Activated CD4-positive, alpha-beta T cell treated with anti-CD3 and anti-CD28 coated beads, Interleukin-2, amount 10 ng/mL, durations not matched to agents 7 days and 5 days (primary cell): Measurements from ENCODE around the gene MAD1L1. TPM values are rescaled to one million over a fixed set of nuclear protein-coding genes. Genes with fewer than 3 reads are reported as not detected.

Source experiments
- CTCF ChIA-PET: fragments of 350-600 bp; sonication (Branson Sonifier 250); formaldehyde crosslinking; loops from one replicate; lab custom pipeline; 2021; ENCODE audit warnings: antibody characterized with exemption; lab: Charles Lee
- POLR2A ChIA-PET: fragments of 350-600 bp; sonication (Branson Sonifier 250); formaldehyde crosslinking; loops from one replicate; lab custom pipeline; 2021; ENCODE audit warnings: antibody characterized with exemption; lab: Charles Lee
- DNase-seq: peaks from one replicate; pipeline ENCODE4 v3.0.0-alpha.2; 2020
- H3K27ac Mint-ChIP-seq: one replicate; pipeline ENCODE4 v1.8.0; 2021; ENCODE audit warnings: mild to moderate bottlenecking, moderate library complexity, mixed read lengths
- H3K27me3 Mint-ChIP-seq: one replicate; pipeline ENCODE4 v1.8.0; 2021; ENCODE audit warnings: mixed read lengths
- H3K36me3 Mint-ChIP-seq: one replicate; pipeline ENCODE4 v1.8.0; 2021; ENCODE audit warnings: low read depth, mixed read lengths
- H3K4me1 Mint-ChIP-seq: one replicate; pipeline ENCODE4 v1.8.0; 2021; ENCODE audit warnings: mixed read lengths
- H3K4me3 Mint-ChIP-seq: one replicate; pipeline ENCODE4 v1.8.0; 2021; ENCODE audit warnings: mild to moderate bottlenecking, moderate library complexity, mixed read lengths
- H3K9me3 Mint-ChIP-seq: one replicate; pipeline ENCODE4 v1.8.0; 2021; ENCODE audit warnings: mixed read lengths
- total RNA-seq, 2 experiments: library from RNA; stranded (reverse); gene quantifications; one replicate each; pipeline ENCODE4 v1.2.3, GENCODE V29; 2021

MAD1L1 gene
- total RNA-seq, 2 experiments from 2014 or later: 125 to 127 TPM

DNA sequence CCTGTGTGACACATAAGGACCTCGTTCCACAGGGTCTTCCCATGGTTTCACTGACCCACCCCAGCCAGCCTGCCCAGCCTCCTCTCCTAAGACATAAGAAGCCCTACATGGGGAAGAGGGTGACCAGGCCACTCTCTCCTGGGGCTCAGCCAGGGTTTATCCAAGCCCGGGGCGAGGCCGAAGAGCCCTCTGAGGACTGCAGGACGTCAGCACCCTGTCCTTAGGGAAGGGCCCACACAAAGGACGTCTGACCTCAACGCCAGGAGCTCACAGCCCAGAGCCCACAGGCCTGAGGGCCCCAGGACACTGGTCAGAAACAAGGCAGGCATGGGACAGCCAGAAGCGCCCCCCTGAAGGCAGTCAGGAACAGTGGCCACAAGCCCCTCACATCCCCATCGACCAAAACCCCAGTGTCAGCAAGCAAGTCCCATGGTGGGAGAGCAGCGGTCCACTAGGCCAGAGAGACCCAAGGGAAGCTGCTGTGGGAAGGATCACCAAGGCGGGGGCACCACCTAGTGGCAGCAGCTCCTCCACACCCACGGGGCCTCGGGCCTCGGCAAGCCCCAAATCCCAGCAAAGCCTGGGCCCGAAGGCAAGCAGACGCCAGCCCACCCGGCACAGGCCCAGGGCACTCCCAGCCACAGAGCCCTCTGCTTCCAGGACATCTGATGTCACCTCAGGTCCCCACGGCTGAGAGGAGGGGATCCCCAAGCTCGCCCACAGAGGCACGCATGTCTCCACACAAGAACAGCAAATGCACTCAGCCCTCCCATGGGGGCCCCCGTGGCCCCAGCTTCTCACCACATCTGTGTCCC lies 23.4 kb downstream of the MAD1L1 start:
- Mint-ChIP-seq H3K9me3 (no peaks in the 10 kb centered on the region), H3K4me3 (no peak overlapping the region), H3K27ac (no peak overlapping the region), H3K36me3 (peaks cover 28% of the 10 kb centered on the region), H3K4me1 (peaks cover 4% of the 10 kb centered on the region), H3K27me3 (no peaks in the 10 kb centered on the region)
- ChIA-PET POLR2A (no interaction called here), CTCF (interaction anchor here (0.9 to 1.1 kb wide), 2 partner anchors 23 kb away, joined by 3 read pairs; partner anchors contain the start of gene MAD1L1)
- peak; percentile 48 for DNase-seq

GRCh38 chr7:2208712-2209111 lies 24.0 kb downstream of the MAD1L1 start:
- no peak overlapping the region for H3K4me3 Mint-ChIP-seq
- CTCF ChIA-PET: no interaction called here
- H3K4me1 Mint-ChIP-seq: no peaks in the 10 kb centered on the region
- H3K9me3 Mint-ChIP-seq: no peaks in the 10 kb centered on the region
- POLR2A ChIA-PET: no interaction called here
- peaks cover 24% of the 10 kb centered on the region for H3K36me3 Mint-ChIP-seq
- H3K27ac Mint-ChIP-seq: peak overlapping the region; percentile 34
- H3K27me3 Mint-ChIP-seq: no peaks in the 10 kb centered on the region
- DNase-seq: no peak

GRCh38 chr7:2205036-2205780 lies 27.5 kb downstream of the MAD1L1 start:
- no peak overlapping the region for H3K4me3 Mint-ChIP-seq
- no peaks in the 10 kb centered on the region for H3K9me3 Mint-ChIP-seq
- DNase-seq: no peak
- H3K36me3 Mint-ChIP-seq: peaks cover 11% of the 10 kb centered on the region
- CTCF ChIA-PET: no interaction called here
- no peak overlapping the region for H3K27ac Mint-ChIP-seq
- POLR2A ChIA-PET: no interaction called here
- no peaks in the 10 kb centered on the region for H3K4me1 Mint-ChIP-seq
- H3K27me3 Mint-ChIP-seq: no peaks in the 10 kb centered on the region

DNA sequence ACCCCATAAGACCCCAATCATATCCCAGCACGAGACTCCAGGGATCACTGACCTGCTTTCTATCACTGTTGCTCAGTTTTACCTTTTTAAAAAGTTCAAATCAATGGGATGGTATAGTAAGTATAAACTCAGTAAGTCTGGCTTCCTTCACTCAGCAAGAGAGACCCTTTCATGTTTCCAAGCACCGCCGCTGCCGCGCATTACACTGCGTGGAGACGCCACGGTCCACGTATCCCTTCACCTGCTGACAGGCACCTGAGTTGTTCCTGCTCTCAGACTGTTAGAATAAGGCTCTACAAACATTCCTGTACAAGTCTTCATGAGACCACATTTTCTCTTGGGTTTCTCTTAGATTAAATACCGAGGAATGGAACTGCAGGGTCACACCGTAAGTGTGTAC lies 28.3 kb downstream of the MAD1L1 start:
- no peak for DNase-seq
- Mint-ChIP-seq H3K27me3 (no peaks in the 10 kb centered on the region), H3K4me1 (no peaks in the 10 kb centered on the region), H3K4me3 (no peak overlapping the region), H3K27ac (no peak overlapping the region), H3K9me3 (no peaks in the 10 kb centered on the region), H3K36me3 (peaks cover 11% of the 10 kb centered on the region)
- ChIA-PET POLR2A (no interaction called here), CTCF (no interaction called here)

DNA sequence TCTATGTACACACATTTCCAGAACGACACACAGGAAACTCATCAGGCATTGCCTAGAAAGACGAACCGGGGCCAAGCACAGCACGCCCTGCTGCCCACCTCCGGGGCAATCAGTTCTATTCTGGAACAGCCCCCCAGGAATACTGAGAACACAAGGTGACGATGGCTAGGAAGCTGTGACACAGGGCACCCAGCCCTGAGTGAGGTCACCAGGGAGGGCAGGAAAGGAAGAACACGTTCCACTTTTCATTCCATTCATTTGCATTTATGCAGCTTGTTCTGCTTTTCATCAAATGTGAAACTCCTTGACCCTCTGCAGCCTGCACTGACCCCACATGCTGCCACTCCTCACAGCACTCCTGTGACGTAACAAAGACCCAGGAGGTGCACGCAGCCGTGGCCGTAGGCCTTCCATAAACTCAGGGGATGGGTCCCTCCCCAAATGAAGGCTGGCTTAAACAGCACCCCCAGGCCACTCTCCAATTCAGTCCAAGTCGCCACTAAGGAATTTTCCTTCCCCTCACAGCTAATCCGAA lies 28.9 kb downstream of the MAD1L1 start:
- no peak overlapping the region for H3K27ac Mint-ChIP-seq
- CTCF ChIA-PET: no interaction called here
- POLR2A ChIA-PET: no interaction called here
- H3K27me3 Mint-ChIP-seq: no peaks in the 10 kb centered on the region
- no peak overlapping the region for H3K4me3 Mint-ChIP-seq
- no peaks in the 10 kb centered on the region for H3K4me1 Mint-ChIP-seq
- DNase-seq: no peak
- no peaks in the 10 kb centered on the region for H3K9me3 Mint-ChIP-seq
- H3K36me3 Mint-ChIP-seq: peaks cover 9% of the 10 kb centered on the region

- CTCF ChIA-PET: no interaction called here
These were observed 29.6 kb downstream of the MAD1L1 start for GRCh38 chr7:2202901-2203765.

DNA sequence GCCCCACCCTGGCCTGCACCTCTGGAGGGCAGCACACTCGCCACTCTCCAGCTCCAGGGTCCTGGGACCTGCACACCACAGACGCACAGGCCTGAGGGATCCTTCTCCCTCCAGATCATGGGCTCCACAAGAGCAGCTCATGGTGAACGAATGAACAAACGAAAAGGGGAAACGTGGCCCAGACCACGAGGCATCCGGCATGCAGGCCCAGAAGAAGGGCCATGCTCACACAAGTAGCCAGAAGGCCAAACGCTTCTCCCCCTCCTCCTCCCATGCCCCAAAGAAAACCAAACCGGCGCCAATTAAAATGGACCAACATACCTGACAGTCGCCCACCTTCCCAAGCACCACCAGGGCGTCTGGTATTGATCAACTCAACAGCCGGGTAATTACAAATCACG lies 30.4 kb downstream of the MAD1L1 start:
- no peak overlapping the region for H3K4me3 Mint-ChIP-seq
- CTCF ChIA-PET: no interaction called here
- no peaks in the 10 kb centered on the region for H3K27me3 Mint-ChIP-seq
- H3K4me1 Mint-ChIP-seq: no peaks in the 10 kb centered on the region
- no peak overlapping the region for H3K27ac Mint-ChIP-seq
- H3K9me3 Mint-ChIP-seq: no peaks in the 10 kb centered on the region
- POLR2A ChIA-PET: no interaction called here
- peaks cover 5% of the 10 kb centered on the region for H3K36me3 Mint-ChIP-seq
- no peak for DNase-seq

More at GRCh38 chr7:2202901-2203765, 29.6 kb downstream of the MAD1L1 start:
- no peak for DNase-seq
- Mint-ChIP-seq H3K4me3 (no peak overlapping the region), H3K4me1 (no peaks in the 10 kb centered on the region), H3K9me3 (no peaks in the 10 kb centered on the region), H3K27me3 (no peaks in the 10 kb centered on the region), H3K27ac (no peak overlapping the region), H3K36me3 (peaks cover 2% of the 10 kb centered on the region)
- POLR2A ChIA-PET: no interaction called here

GRCh38 chr7:2201686-2202360 lies 30.9 kb downstream of the MAD1L1 start:
- Mint-ChIP-seq H3K36me3 (peaks cover 10% of the 10 kb centered on the region), H3K4me3 (no peak overlapping the region), H3K9me3 (no peaks in the 10 kb centered on the region), H3K27me3 (no peaks in the 10 kb centered on the region), H3K27ac (no peak overlapping the region), H3K4me1 (no peaks in the 10 kb centered on the region)
- CTCF ChIA-PET: interaction anchor here (0.6 kb wide), 1 partner anchor 88 kb away, joined by 3 read pairs; no protein-coding TSS in a partner anchor
- DNase-seq: no peak
- POLR2A ChIA-PET: no interaction called here

DNA sequence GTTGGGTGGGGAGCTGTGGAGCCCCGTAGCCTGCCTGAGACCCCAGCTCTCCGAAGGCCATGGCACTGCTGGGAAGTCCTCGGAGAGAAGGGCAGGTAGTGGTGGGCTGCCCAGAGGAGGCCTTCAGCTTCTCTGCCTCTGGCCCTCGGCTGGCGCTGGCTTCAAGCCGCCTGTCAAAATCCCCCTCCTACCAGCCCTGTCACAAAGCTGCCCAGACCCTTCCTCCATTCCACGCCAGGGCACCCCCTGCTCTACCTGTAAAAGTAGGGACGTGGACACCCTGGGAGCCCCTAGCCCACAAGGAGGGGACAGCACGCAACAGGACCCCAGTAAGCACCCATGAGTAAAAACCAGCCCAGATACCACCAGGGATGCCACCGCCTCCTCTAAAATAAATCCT lies 31.6 kb downstream of the MAD1L1 start:
- DNase-seq: no peak
- ChIA-PET CTCF (interaction anchor here (0.6 kb wide), 1 partner anchor 88 kb away, joined by 3 read pairs; no protein-coding TSS in a partner anchor), POLR2A (no interaction called here)
- Mint-ChIP-seq H3K36me3 (peaks cover 16% of the 10 kb centered on the region), H3K4me3 (no peak overlapping the region), H3K9me3 (no peaks in the 10 kb centered on the region), H3K27ac (no peak overlapping the region), H3K27me3 (no peaks in the 10 kb centered on the region), H3K4me1 (no peaks in the 10 kb centered on the region)

GRCh38 chr7:2200584-2200980 lies 32.2 kb downstream of the MAD1L1 start:
- H3K27me3 Mint-ChIP-seq: no peaks in the 10 kb centered on the region
- H3K9me3 Mint-ChIP-seq: peaks cover under 1% of the 10 kb centered on the region
- DNase-seq: no peak
- no peak overlapping the region for H3K27ac Mint-ChIP-seq
- H3K4me3 Mint-ChIP-seq: no peak overlapping the region
- CTCF ChIA-PET: no interaction called here
- no peaks in the 10 kb centered on the region for H3K4me1 Mint-ChIP-seq
- peaks cover 21% of the 10 kb centered on the region for H3K36me3 Mint-ChIP-seq
- POLR2A ChIA-PET: no interaction called here

DNA sequence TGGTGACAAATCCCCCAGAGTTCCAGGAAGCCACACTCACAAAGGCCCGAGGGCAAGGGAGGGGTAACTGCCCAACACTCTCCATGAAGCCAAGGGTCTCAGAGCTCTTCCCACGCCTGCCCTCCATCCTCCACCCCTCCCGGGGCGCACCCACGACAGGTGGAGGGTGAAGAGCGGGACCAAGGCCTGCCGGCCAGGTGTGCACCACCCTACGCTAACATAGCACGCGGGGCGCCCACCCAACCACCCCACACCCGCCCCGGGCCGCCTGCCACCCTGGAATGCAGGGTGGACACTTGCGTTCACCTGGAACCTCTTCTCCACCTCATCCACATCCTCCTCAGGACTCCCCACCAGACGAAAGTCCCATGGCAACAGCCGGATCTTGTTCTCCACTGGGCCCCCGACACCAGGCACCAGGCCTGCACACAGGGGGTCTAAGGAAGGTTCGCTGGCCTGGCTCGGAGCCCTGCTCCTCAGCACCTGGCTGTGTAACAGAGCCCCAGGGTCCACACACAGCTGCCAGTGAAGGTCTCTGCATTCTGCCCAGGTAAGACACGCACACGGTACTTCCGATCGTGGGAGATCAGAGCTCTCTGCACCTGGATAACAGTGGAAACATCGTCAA lies 32.7 kb downstream of the MAD1L1 start:
- DNase-seq: no peak
- Mint-ChIP-seq H3K27me3 (no peaks in the 10 kb centered on the region), H3K4me1 (no peaks in the 10 kb centered on the region), H3K27ac (no peak overlapping the region), H3K4me3 (no peak overlapping the region), H3K9me3 (peaks cover 6% of the 10 kb centered on the region), H3K36me3 (peaks cover 26% of the 10 kb centered on the region)
- POLR2A ChIA-PET: no interaction called here
- CTCF ChIA-PET: no interaction called here

GRCh38 chr7:2199528-2199927 lies 33.2 kb downstream of the MAD1L1 start:
- no peak overlapping the region for H3K4me3 Mint-ChIP-seq
- CTCF ChIA-PET: no interaction called here

More at GRCh38 chr7:2199528-2199927, 33.2 kb downstream of the MAD1L1 start:
- POLR2A ChIA-PET: no interaction called here
- Mint-ChIP-seq H3K27ac (no peak overlapping the region), H3K9me3 (peaks cover 7% of the 10 kb centered on the region), H3K27me3 (no peaks in the 10 kb centered on the region), H3K4me1 (no peaks in the 10 kb centered on the region), H3K36me3 (peaks cover 28% of the 10 kb centered on the region)
- no peak for DNase-seq
